Type B pancreatic cell (in vitro differentiated cells): Measurements from ENCODE around the gene FRS2. TPM values are rescaled to one million over a fixed set of nuclear protein-coding genes. Genes with fewer than 3 reads are reported as not detected.
A peak's percentile ranks its signal among the peaks of the same experiment; 100 is the strongest.

ENCODE experiments used
- DNase-seq: peaks from one replicate; pipeline ENCODE4 v3.0.0; 2021; ENCODE audit warnings: mixed read lengths; ENCODE audit not compliant: unreplicated experiment; ENCODE audit errors: extremely low spot score
- H3K27ac Mint-ChIP-seq: 2 replicates; pipeline ENCODE4 v1.8.0; 2021; ENCODE audit warnings: mild to moderate bottlenecking, mixed read lengths
- H3K27me3 Mint-ChIP-seq: 2 replicates; pipeline ENCODE4 v1.8.0; 2021; ENCODE audit warnings: mixed read lengths
- H3K36me3 Mint-ChIP-seq: 2 replicates; pipeline ENCODE4 v1.8.0; 2021; ENCODE audit warnings: mixed read lengths
- H3K4me1 Mint-ChIP-seq: one replicate; pipeline ENCODE4 v1.8.0; 2021; ENCODE audit warnings: mixed read lengths; ENCODE audit not compliant: unreplicated experiment
- H3K4me3 Mint-ChIP-seq: 2 replicates; pipeline ENCODE4 v1.8.0; 2021; ENCODE audit warnings: mild to moderate bottlenecking, mixed read lengths
- H3K9me3 Mint-ChIP-seq: 2 replicates; pipeline ENCODE4 v1.8.0; 2021; ENCODE audit warnings: mixed read lengths
- total RNA-seq: library from RNA; stranded (reverse); gene quantifications from 2 replicates; pipeline ENCODE4 v1.2.1, GENCODE V29; 2021; ENCODE audit warnings: low replicate concordance
- TF ChIP-seq, protein P1 (sequence below): fragments of 200-600 bp; sonication (generic); conservative IDR thresholded peaks from 2 replicates; pipeline ENCODE4 v1.5.0; 2021; ENCODE audit warnings: antibody characterized with exemption, mild to moderate bottlenecking

Gene FRS2
- total RNA-seq, 1 donor from 2014 or later = 39.5 TPM

GRCh38 chr12:69515394-69515930 lies 45.3 kb downstream of the FRS2 start:
- Mint-ChIP-seq H3K4me3 (no peak overlapping the region), H3K27ac (peak overlapping the region; percentile 51), H3K9me3 (peaks cover 4% of the 10 kb centered on the region), H3K27me3 (no peaks in the 10 kb centered on the region), H3K4me1 (peaks cover 45% of the 10 kb centered on the region), H3K36me3 (peaks cover 13% of the 10 kb centered on the region)
- no peak for DNase-seq
- TF ChIP-seq, protein P1, sequence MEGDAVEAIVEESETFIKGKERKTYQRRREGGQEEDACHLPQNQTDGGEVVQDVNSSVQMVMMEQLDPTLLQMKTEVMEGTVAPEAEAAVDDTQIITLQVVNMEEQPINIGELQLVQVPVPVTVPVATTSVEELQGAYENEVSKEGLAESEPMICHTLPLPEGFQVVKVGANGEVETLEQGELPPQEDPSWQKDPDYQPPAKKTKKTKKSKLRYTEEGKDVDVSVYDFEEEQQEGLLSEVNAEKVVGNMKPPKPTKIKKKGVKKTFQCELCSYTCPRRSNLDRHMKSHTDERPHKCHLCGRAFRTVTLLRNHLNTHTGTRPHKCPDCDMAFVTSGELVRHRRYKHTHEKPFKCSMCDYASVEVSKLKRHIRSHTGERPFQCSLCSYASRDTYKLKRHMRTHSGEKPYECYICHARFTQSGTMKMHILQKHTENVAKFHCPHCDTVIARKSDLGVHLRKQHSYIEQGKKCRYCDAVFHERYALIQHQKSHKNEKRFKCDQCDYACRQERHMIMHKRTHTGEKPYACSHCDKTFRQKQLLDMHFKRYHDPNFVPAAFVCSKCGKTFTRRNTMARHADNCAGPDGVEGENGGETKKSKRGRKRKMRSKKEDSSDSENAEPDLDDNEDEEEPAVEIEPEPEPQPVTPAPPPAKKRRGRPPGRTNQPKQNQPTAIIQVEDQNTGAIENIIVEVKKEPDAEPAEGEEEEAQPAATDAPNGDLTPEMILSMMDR = no peak

DNA sequence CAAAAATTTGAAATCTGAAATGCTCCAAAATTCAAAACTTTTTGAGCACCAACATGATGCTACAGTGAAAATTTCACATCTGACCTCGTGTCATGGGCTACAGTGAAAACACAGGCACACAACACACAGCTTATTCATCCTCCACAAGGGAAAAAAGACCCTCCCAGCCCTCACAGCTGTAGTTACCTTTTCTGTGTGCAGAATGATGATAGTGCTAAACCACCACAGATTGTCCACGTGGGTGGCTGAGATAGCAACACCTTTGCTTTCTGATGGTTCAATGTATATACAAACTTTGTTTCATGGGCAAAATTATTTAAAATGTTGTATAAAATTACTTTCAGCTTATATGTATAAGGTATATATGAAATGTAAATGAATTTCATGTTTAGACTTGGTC lies 46.8 kb downstream of the FRS2 start:
- no peak overlapping the region for H3K4me3 Mint-ChIP-seq
- TF ChIP-seq, protein P1 = no peak
- H3K4me1 Mint-ChIP-seq = peaks cover 36% of the 10 kb centered on the region
- peaks cover 19% of the 10 kb centered on the region for H3K36me3 Mint-ChIP-seq
- peaks cover 6% of the 10 kb centered on the region for H3K9me3 Mint-ChIP-seq
- no peak overlapping the region for H3K27ac Mint-ChIP-seq
- no peaks in the 10 kb centered on the region for H3K27me3 Mint-ChIP-seq
- DNase-seq = no peak

DNA sequence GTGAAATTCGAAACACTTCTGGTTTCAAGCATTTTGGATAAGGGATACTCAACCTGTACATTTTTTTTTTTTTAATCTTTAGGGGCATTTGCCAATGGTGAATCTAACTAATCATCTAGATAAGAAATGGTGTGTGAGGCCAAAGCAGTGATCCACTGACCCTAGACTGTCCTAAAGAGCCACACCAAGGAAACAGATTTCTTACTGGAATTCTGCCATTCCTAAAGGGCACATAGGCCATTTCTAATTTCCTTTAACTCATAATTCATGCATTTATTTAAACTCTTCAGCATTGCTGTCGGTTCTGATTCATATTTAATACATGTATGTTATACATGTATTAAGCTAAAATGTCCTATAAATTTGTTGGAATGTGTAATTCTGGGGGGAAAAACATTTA lies 47.2 kb downstream of the FRS2 start:
- H3K27ac Mint-ChIP-seq = no peak overlapping the region
- no peak overlapping the region for H3K4me3 Mint-ChIP-seq
- H3K36me3 Mint-ChIP-seq = peaks cover 24% of the 10 kb centered on the region
- H3K4me1 Mint-ChIP-seq = peaks cover 31% of the 10 kb centered on the region
- H3K27me3 Mint-ChIP-seq = no peaks in the 10 kb centered on the region
- DNase-seq = no peak
- H3K9me3 Mint-ChIP-seq = peaks cover 11% of the 10 kb centered on the region
- TF ChIP-seq, protein P1 = no peak

DNA sequence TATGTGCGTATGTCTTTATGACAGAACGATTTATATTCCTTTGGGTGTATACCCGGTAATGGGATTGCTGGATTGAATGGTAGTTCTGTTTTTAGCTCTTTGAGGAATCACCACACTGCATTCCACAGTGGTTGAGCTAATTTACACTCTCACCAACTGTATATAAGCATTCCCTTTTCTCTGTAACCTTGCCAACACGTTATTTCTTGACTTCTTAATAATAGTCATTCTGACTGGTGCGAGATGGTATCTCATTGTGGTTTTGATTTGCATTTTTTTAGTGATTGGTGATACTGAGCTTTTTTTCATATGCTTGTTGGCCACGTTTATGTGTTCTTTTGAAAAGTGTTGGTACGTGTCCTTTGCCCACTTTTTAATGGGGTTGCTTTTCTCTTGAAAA lies 49.7 kb downstream of the FRS2 start:
- Mint-ChIP-seq H3K4me1 (peaks cover 14% of the 10 kb centered on the region), H3K36me3 (peaks cover 38% of the 10 kb centered on the region), H3K27me3 (no peaks in the 10 kb centered on the region), H3K9me3 (peaks cover 19% of the 10 kb centered on the region), H3K27ac (no peak overlapping the region), H3K4me3 (no peak overlapping the region)
- no peak for DNase-seq
- TF ChIP-seq, protein P1 = no peak

- TF ChIP-seq, protein P1 = no peak
Observed at GRCh38 chr12:69523433-69524330, 53.5 kb downstream of the FRS2 start.

More at GRCh38 chr12:69523433-69524330, 53.5 kb downstream of the FRS2 start:
- Mint-ChIP-seq H3K4me1 (peaks cover 8% of the 10 kb centered on the region), H3K27ac (no peak overlapping the region), H3K27me3 (no peaks in the 10 kb centered on the region), H3K9me3 (peaks cover 16% of the 10 kb centered on the region), H3K4me3 (no peak overlapping the region), H3K36me3 (peaks cover 40% of the 10 kb centered on the region)
- no peak for DNase-seq
